Stimulated activated effector memory CD8-positive, alpha-beta T cell treated with anti-CD3 and anti-CD28 coated beads, Interleukin-12 subunit alpha, Interleukin-12 subunit beta, amount 100 ng/mL, for 72 hours (primary cell): Measurements from ENCODE around the gene TNC.

Experiments used
- ATAC-seq: fragments of 150-1000 bp; cut with Tn5 transposase; 2 replicates; pipeline ENCODE4 v1.10.0; 2021
- DNase-seq, 2 donors: peaks; one replicate each; pipeline ENCODE4 v3.0.0; 2021 to 2022; ENCODE audit warnings: low spot score in 2 of 2
- H3K27ac Mint-ChIP-seq: one replicate; pipeline ENCODE4 v1.8.0; 2022; ENCODE audit warnings: mild to moderate bottlenecking, mixed read lengths
- H3K36me3 Mint-ChIP-seq: one replicate; pipeline ENCODE4 v1.8.0; 2022; ENCODE audit warnings: mild to moderate bottlenecking, mixed read lengths
- H3K4me1 Mint-ChIP-seq: one replicate; pipeline ENCODE4 v1.8.0; 2022; ENCODE audit warnings: mixed read lengths
- H3K4me3 Mint-ChIP-seq: one replicate; pipeline ENCODE4 v1.8.0; 2022; ENCODE audit warnings: mild to moderate bottlenecking, mixed read lengths
- H3K9me3 Mint-ChIP-seq: one replicate; pipeline ENCODE4 v1.8.0; 2022; ENCODE audit warnings: mixed read lengths

Gene TNC

DNA sequence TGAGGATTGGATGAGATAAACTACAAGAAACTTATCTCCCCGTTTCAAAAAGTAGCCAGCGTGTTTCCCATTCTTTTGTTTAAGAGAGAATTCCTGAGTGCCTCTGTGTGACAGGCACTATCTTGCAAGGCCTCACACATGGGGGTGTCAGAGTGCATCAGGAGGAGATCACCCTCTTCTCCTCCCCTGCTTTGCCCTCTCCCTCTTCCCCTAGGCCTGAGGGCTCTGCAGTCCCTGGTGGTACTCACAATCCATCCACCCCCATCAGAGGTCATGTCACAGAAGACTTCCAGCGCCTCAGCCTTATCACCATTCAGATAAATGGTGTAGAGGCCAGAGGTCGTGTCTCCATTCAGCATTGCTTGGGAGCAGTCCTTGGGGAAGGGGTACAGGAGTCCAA is 88.0 kb downstream of the TNC start:
- H3K36me3 Mint-ChIP-seq: no peaks in the 10 kb centered on the region
- ATAC-seq (no peak), DNase-seq (no peak)
- peaks cover 2% of the 10 kb centered on the region for H3K4me1 Mint-ChIP-seq
- no peak overlapping the region for H3K4me3 Mint-ChIP-seq
- H3K27ac Mint-ChIP-seq: no peak overlapping the region
- H3K9me3 Mint-ChIP-seq: no peaks in the 10 kb centered on the region

DNA sequence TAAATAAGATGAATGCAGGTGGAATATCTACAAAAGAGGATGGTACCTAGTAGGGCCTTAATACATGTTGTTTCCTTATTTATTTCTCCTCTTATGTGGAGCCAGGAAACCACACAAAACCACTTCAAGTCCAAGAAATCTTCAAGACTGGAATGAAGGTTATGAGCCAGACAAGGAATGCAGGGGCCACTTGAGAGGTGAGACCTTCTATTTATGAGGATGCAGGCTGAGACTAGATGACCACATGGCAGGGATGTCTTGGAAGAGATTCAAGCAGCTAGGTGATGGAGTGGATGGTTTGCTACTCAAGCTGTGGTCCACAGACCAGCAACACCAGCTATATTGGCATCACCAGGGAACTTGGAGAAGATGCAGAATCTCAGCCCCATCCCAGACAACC is 92.2 kb downstream of the TNC start:
- Mint-ChIP-seq H3K36me3 (no peaks in the 10 kb centered on the region), H3K27ac (no peak overlapping the region), H3K4me3 (no peak overlapping the region), H3K9me3 (no peaks in the 10 kb centered on the region), H3K4me1 (no peaks in the 10 kb centered on the region)
- DNase-seq: no peak
- no peak for ATAC-seq

DNA sequence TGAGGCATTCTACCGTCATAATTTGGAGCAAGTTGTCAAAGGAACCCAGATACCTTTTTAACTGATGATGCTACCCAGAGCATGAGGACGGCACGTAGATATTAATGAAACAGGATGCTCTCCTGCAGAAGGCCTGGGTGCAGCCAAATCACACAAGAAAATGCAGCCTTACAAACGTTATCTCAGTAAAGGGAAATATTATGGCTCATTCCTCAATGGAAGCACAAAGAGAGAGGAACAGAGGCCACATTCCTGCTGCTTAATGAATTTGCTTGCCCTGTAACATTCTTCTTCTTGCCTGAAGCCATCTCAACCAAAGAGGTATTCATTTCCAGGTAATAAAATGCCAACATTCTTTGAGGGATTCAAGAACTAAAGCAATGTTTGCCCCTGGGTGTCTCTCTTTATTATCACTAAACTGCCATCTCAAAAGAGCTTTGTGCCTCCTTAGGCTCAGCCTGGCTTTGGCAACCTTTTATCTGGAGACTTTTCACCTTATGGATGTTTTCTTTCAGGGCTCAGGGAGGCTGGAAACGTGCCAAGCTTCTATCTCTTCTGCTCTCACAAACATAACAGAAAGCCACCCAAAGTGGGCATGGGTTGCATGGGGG is 92.9 kb downstream of the TNC start:
- no peaks in the 10 kb centered on the region for H3K36me3 Mint-ChIP-seq
- H3K27ac Mint-ChIP-seq: no peak overlapping the region
- H3K4me1 Mint-ChIP-seq: no peaks in the 10 kb centered on the region
- H3K9me3 Mint-ChIP-seq: no peaks in the 10 kb centered on the region
- H3K4me3 Mint-ChIP-seq: no peak overlapping the region
- no peak for ATAC-seq
- DNase-seq: no peak

DNA sequence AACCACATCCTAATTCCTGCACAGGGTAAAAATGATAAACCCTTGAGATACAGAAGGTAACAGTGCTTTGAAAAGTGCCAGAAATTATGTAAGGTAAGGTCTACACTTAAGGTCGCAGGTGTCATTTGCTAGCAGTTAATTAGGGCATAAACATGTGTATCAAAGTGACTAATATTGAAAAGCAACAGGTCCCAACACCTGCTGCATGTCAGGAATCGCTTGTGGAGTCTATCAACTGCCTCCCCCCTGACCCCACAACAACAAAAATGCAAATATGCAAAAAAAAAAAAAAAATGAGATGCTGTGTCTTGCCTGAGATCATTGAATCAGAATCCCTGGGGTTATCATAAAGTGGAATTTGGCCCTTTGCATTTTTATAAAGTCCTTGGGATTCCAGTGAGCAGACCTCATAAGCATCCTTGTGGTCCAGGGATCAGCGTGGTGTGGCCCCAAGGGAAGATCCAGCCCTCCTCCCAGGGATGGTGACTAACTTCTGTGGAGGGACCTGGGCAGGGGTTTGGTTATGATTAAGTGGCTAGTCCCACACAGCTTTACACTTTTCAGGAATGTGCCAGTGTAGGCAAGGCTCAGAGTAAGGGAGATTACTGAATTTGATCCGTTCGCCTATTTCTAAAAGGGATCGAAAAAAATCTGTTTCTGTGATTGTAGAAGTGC is 95.1 kb downstream of the TNC start:
- DNase-seq: no peak
- Mint-ChIP-seq H3K36me3 (no peaks in the 10 kb centered on the region), H3K27ac (no peak overlapping the region), H3K4me1 (no peaks in the 10 kb centered on the region), H3K9me3 (no peaks in the 10 kb centered on the region), H3K4me3 (no peak overlapping the region)
- no peak for ATAC-seq

DNA sequence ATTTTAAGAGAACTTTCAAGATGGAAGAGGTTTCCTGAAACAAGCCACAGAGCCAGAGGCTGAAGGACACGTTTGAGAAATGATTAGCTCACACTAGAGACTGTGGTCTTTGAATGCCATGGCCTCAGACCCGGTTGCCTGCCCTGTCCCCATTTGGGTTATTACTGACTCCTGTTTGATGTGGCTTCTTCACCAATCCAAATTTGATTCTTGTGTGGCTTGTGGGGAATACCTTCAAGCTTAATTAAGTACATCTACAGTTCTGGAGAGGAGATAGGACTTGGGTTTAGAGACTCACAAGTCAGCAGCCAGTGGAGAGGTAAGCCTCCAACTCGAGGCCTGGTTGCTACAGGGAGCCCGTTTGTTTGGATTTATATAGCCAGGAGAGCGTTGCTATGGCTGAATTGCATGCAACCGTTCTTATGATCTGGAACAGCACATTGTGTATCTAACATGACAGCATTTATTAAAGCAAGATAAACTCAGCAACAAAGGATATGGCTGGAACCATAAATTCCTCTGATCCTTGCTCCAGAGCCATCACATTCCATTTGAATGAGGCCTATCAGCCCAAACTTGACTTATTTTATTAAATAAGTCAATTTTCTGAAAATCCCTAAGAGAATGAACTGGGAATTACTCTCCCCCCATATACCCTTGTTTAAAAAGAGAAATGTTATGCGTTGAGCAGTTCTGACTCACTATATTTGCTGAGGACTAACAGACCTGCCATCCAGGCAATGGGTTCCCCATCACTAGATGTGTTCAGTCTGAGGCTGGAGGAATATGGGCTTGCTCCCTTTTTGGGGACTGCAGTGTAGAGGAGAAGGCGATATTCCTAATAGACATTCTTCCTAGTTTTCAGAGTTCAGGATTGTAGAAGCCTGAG is 99.2 kb downstream of the TNC start:
- Mint-ChIP-seq H3K36me3 (no peaks in the 10 kb centered on the region), H3K4me1 (peaks cover 5% of the 10 kb centered on the region), H3K27ac (no peak overlapping the region), H3K4me3 (no peak overlapping the region), H3K9me3 (no peaks in the 10 kb centered on the region)
- DNase-seq (no peak), ATAC-seq (no peak)

DNA sequence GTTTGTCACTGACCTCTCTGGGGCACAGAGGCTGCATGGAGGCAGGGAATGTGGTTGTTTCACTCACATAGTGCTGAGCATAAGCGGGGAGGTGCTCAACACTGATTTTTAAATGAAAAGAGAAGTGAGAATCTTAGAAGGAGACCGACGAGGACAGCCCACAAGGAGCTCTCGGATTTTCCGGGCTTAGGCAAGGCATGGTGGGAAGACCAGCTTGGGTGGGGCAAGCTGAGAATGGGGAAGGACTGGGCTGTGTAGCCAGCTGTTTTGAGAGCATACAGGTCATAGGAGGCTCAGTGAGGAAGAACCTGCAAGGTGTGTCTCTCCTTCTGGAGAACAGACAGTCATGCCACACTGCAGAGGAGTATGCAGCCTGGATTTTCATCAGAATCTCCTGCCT is 101.6 kb downstream of the TNC start:
- H3K9me3 Mint-ChIP-seq: no peaks in the 10 kb centered on the region
- no peak overlapping the region for H3K27ac Mint-ChIP-seq
- DNase-seq: no peak
- H3K4me3 Mint-ChIP-seq: no peak overlapping the region
- no peaks in the 10 kb centered on the region for H3K36me3 Mint-ChIP-seq
- ATAC-seq: no peak
- H3K4me1 Mint-ChIP-seq: peaks cover 14% of the 10 kb centered on the region

DNA sequence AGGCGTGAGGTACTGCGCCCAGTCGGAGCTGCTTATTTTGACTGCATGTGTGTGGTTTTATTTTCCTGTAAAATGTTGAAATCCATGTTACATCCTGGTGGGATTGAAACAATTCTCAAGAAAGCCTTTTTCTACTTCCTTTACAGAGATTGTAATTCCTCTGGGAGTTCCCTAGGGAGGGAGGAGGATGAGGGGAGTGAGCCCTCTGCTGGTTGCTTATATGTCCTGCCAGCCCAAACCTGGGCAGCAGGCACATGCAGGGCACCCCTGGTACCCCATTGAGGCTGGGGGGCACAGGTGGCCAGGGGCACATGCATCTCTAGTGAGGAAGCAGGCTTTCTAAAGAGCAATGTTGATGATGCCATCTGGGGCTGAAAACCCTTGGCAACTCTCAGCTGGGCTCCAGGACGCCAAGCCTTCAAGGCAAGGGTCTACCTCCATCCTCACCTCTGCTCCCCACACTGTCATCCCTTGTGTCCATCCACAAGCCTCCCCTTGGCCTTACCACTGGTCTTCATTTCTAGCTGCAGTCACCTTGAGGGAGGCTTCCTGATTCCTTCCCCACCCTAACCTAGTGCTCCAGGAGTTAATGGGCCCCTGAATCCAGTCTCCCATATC is 102.8 kb downstream of the TNC start:
- Mint-ChIP-seq H3K4me1 (peaks cover 14% of the 10 kb centered on the region), H3K27ac (no peak overlapping the region), H3K4me3 (no peak overlapping the region), H3K36me3 (no peaks in the 10 kb centered on the region), H3K9me3 (no peaks in the 10 kb centered on the region)
- DNase-seq: no peak
- ATAC-seq: no peak

DNA sequence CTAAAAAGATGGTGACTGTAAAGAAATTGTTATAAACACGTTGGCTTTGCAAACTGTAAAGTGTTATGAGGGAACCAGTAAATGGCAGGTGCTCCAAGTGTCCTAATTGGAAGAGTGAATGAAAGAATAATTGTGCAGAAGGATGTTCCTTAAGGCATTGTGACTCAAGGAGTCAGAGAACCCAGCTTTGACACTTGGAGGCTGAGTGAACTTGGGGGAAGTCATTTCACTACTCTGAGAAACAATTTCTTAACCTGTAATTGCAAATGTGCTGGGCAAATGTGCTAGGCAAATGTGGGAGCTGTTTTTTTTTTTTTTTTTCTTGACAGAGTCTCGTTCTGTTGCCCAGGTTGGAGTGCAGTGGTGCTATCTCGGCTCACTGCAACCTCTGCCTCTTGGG is 103.5 kb downstream of the TNC start:
- DNase-seq (no peak), ATAC-seq (peak; percentile 33)
- peaks cover 14% of the 10 kb centered on the region for H3K4me1 Mint-ChIP-seq
- no peak overlapping the region for H3K27ac Mint-ChIP-seq
- H3K9me3 Mint-ChIP-seq: no peaks in the 10 kb centered on the region
- H3K4me3 Mint-ChIP-seq: no peak overlapping the region
- no peaks in the 10 kb centered on the region for H3K36me3 Mint-ChIP-seq

DNA sequence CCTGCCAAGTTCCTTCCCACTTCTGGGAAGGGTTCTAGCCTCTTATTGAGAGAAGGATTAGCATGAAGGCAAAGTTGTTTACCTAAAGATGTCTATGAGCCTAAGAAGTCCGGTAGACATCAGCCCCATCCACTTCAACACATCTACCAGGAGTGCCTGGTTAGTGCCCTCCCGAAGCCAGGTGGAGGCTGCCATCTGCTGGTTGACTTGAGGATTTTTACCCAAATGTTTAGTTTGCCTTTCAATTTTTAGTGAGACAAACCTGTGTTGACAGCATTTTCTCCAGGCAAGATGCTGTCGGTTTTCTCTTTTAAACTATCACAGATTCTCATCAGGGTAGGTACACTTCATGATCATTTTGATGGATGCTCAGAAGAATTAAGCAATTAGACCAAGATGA is 104.0 kb downstream of the TNC start:
- no peaks in the 10 kb centered on the region for H3K9me3 Mint-ChIP-seq
- DNase-seq: peak; percentile 58 to 79
- ATAC-seq: peak; percentile 88
- H3K36me3 Mint-ChIP-seq: no peaks in the 10 kb centered on the region
- no peak overlapping the region for H3K27ac Mint-ChIP-seq
- H3K4me1 Mint-ChIP-seq: peaks cover 16% of the 10 kb centered on the region
- no peak overlapping the region for H3K4me3 Mint-ChIP-seq

DNA sequence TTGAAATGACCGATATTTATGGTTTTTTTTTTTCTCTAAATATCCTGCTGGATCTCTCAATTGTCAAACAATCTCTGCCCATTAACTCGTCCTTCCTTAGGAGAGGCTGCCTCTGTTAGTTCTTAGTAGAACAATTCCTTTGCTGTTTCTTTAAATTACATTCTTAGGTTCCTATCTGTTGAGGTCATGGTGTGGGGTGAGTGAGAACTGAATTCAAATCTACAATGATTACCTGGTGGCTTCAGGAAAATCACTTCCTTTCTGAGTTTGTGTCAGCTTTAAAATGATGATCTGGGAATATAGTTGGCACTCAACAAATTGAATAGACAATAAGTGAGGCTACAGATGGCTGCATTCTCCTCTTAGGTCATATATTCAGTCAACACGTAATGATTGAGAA is 105.5 kb downstream of the TNC start:
- H3K4me1 Mint-ChIP-seq: peaks cover 28% of the 10 kb centered on the region
- no peak overlapping the region for H3K4me3 Mint-ChIP-seq
- ATAC-seq (no peak), DNase-seq (no peak)
- no peak overlapping the region for H3K27ac Mint-ChIP-seq
- H3K9me3 Mint-ChIP-seq: no peaks in the 10 kb centered on the region
- H3K36me3 Mint-ChIP-seq: no peaks in the 10 kb centered on the region

DNA sequence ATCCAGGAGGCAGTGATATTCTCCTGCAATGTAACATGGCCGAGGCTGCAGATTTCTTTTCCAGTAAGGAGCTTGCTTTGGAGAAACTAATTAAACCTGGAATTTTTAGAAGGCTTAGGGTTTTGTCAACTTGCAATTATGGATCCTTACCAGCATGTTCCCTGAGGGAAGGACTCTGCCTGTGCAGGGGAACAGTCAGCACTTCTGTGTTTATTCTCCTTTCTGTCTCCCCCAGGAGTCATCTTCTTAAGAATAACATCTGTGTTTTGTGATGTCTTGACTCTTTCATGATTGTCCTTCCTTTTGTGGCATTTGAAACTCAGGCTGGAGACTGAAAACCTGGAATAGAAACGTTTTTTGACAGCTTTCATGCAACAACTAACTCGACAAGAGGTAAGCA is 107.1 kb downstream of the TNC start:
- no peak for ATAC-seq
- Mint-ChIP-seq H3K4me1 (peaks cover 39% of the 10 kb centered on the region), H3K36me3 (no peaks in the 10 kb centered on the region), H3K9me3 (no peaks in the 10 kb centered on the region), H3K4me3 (no peak overlapping the region), H3K27ac (no peak overlapping the region)
- DNase-seq: no peak

DNA sequence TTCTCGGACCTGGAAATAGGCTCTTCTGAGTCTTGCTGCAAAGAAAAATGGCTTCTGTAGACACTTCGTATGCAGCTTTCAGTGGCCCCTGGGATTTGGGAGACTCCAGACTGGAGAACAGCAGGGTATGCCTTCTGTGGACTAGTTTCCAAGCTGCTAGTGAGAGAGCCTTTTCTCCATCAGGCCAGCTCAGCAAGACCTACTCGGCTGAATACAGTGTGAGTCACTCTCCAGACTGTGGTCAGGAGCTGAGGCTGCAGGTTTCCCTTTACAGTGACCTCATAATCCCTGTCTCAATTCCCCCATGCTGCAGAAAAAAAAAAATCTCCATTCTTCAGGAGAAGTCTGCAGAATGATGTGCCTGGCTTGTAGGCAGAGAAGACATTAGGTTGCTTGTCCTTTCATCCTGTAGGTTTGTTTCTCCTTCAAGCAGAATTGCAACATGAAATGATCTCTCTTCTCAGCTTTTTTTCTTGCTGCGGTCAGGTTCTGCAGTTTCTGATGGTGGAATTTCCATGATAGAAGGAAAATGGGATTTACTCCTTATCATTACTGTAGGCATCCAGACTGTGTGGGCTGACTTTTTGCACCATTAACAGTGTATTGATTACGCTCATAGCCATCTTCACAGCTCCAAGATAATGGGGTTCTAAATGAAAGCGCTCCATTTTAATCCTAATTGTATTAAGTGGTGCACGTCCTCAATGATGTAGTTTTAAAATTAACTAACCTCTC is 109.3 kb downstream of the TNC start:
- ATAC-seq (peak; percentile 77), DNase-seq (no peak)

DNA sequence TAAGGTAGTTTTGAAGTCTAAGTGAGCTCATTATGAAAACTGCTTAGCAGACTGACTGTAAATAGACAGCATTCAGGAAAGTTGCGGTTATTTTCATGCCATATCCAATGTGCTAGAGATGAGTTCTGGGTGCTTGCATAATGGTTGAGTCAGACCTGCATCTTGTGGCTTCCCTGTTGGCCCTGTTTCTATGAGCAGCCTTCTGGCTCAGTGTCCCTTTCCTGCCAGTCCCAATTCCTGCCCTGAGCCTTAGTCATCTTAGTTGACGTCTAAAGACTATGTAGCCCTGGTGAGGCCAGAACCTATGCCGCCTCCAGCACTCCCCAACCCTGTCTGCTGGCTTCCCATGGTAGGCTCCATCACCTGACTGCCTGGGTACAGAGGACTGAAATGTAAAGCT is 111.3 kb downstream of the TNC start:
- H3K4me3 Mint-ChIP-seq: no peak overlapping the region
- ATAC-seq (peak; percentile 84), DNase-seq (peak in 1 of 2 donors; percentile 66)
- H3K36me3 Mint-ChIP-seq: no peaks in the 10 kb centered on the region
- H3K27ac Mint-ChIP-seq: no peak overlapping the region
- H3K9me3 Mint-ChIP-seq: no peaks in the 10 kb centered on the region
- peaks cover 40% of the 10 kb centered on the region for H3K4me1 Mint-ChIP-seq

More for the DNA sequence above, 109.3 kb downstream of the TNC start:
- Mint-ChIP-seq H3K4me1 (peaks cover 49% of the 10 kb centered on the region), H3K36me3 (no peaks in the 10 kb centered on the region), H3K9me3 (no peaks in the 10 kb centered on the region), H3K27ac (no peak overlapping the region), H3K4me3 (no peak overlapping the region)

DNA sequence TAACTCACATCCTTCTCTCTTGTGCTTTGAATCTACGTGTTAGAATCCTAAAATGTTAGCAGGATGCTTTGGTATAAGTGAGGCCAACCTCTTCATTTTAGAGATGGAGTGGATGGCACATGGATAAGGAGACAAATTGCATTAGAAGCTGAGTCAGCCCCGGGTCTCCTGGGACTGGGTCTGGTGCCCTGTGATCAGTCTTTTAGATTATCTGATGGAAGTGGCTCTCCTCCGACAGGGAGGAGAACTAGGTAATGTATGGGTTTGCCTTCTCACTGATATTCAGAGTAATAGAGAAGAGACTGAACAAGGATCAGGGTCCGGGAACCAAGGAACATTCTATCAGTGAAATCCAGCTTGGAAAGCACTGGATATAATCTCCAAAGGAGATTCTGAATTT is 112.6 kb downstream of the TNC start:
- no peak for ATAC-seq
- peaks cover 45% of the 10 kb centered on the region for H3K4me1 Mint-ChIP-seq
- no peak overlapping the region for H3K4me3 Mint-ChIP-seq
- H3K27ac Mint-ChIP-seq: no peak overlapping the region
- DNase-seq: no peak
- no peaks in the 10 kb centered on the region for H3K9me3 Mint-ChIP-seq
- no peaks in the 10 kb centered on the region for H3K36me3 Mint-ChIP-seq

DNA sequence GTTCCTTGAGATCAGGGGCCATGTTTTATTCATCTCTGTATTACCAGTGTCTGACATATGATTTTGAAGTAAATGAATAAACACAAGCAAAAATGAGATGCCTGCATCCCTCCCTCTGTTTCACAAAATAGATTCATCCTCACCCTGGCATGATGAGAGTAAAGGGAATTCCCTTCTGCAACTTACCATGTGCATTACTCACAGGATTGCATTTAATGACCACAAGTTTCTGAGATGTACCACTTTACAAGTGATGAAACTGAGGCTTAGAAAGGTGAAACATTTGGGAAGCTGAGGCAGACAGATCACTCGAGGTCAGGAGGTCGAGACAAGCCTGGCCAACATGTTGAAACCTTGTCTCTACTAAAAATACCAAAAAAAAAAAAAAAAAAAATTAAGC is 113.4 kb downstream of the TNC start:
- H3K9me3 Mint-ChIP-seq: no peaks in the 10 kb centered on the region
- ATAC-seq (peak; percentile 65), DNase-seq (no peak)
- H3K36me3 Mint-ChIP-seq: no peaks in the 10 kb centered on the region
- no peak overlapping the region for H3K27ac Mint-ChIP-seq
- peaks cover 51% of the 10 kb centered on the region for H3K4me1 Mint-ChIP-seq
- no peak overlapping the region for H3K4me3 Mint-ChIP-seq
